GM23248 (cell line): ENCODE results near the gene EGLN2. TPM values are rescaled to one million over a fixed set of nuclear protein-coding genes. Genes with fewer than 3 reads are reported as not detected.
A peak's percentile ranks its signal among the peaks of the same experiment; 100 is the strongest.

Experiments
- DNase-seq: peaks from one replicate; pipeline ENCODE4 v3.0.0-alpha.2; 2015
- H2AFZ ChIP-seq: fragments of 200-600 bp; sonication (generic); 2 replicates; pipeline ENCODE4 v1.6.1; 2016; ENCODE audit warnings: antibody characterized with exemption
- H3F3A ChIP-seq: fragments of 200-600 bp; sonication (generic); 2 replicates; pipeline ENCODE4 v1.6.1; 2016; ENCODE audit warnings: mild to moderate bottlenecking, antibody characterized with exemption, mixed run types; ENCODE audit not compliant: insufficient read depth
- H3K27ac ChIP-seq: fragments of 200-600 bp; sonication (generic); 2 replicates; pipeline ENCODE4 v1.5.1; 2016; ENCODE audit warnings: mild to moderate bottlenecking
- H3K27me3 ChIP-seq: fragments of 200-600 bp; sonication (generic); replicated peaks from 2 replicates; pipeline ENCODE4 v1.6.1; 2016; ENCODE audit warnings: mild to moderate bottlenecking; ENCODE audit not compliant: insufficient read depth
- H3K36me3 ChIP-seq: fragments of 200-600 bp; sonication (generic); 2 replicates; pipeline ENCODE4 v1.6.1; 2016; ENCODE audit warnings: low read depth, mild to moderate bottlenecking
- H3K4me1 ChIP-seq: fragments of 200-600 bp; sonication (generic); 2 replicates; pipeline ENCODE4 v1.6.1; 2016; ENCODE audit warnings: mild to moderate bottlenecking; ENCODE audit not compliant: insufficient read depth
- H3K4me2 ChIP-seq: fragments of 200-600 bp; sonication (generic); one replicate; pipeline ENCODE4 v1.6.1; 2016; ENCODE audit warnings: mild to moderate bottlenecking; ENCODE audit not compliant: unreplicated experiment
- H3K4me3 ChIP-seq: fragments of 200-600 bp; sonication (generic); 2 replicates; pipeline ENCODE4 v1.5.1; 2016; ENCODE audit warnings: mild to moderate bottlenecking
- H3K79me2 ChIP-seq: fragments of 200-600 bp; sonication (generic); 2 replicates; pipeline ENCODE4 v1.6.1; 2016; ENCODE audit warnings: mild to moderate bottlenecking; ENCODE audit not compliant: insufficient read depth
- H3K9ac ChIP-seq: fragments of 200-600 bp; sonication (generic); 2 replicates; pipeline ENCODE4 v1.6.1; 2016; ENCODE audit warnings: mild to moderate bottlenecking
- H3K9me2 ChIP-seq: fragments of 200-600 bp; sonication (generic); 2 replicates; pipeline ENCODE4 v1.6.1; 2016; ENCODE audit warnings: mixed run types, mild to moderate bottlenecking, moderate library complexity; ENCODE audit not compliant: insufficient read depth
- H3K9me3 ChIP-seq: fragments of 200-600 bp; sonication (generic); one replicate; pipeline ENCODE4 v1.6.1; 2017; ENCODE audit warnings: low read depth
- H4K20me1 ChIP-seq: fragments of 200-600 bp; sonication (generic); 2 replicates; pipeline ENCODE4 v1.6.0; 2016; ENCODE audit not compliant: insufficient read depth
- EZH2 ChIP-seq: fragments of 200-600 bp; sonication (generic); IDR thresholded peaks from 2 replicates; pipeline ENCODE4 v1.6.1; 2018; ENCODE audit warnings: antibody characterized with exemption, mild to moderate bottlenecking; ENCODE audit not compliant: insufficient read depth, poor library complexity, severe bottlenecking
- EZH2phosphoT487 ChIP-seq: fragments of 200-600 bp; sonication (generic); IDR thresholded peaks from 2 replicates; pipeline ENCODE4 v1.6.1; 2018; ENCODE audit warnings: antibody characterized with exemption, moderate library complexity, mild to moderate bottlenecking, low read depth; ENCODE audit not compliant: insufficient read depth
- WGBS, 2 experiments: methylation state at CpG; one replicate each; pipeline ENCODE4 v1.1.6; 2015 to 2017; ENCODE audit warnings: low lambda C conversion rate in 2 of 2, low coverage in 1 of 2; ENCODE audit errors: missing lambda C conversion rate in 2 of 2; 5-methylcytosine and 5-hydroxymethylcytosine counted together
- in situ Hi-C: fragments of 300-500 bp; cut with MboI; formaldehyde crosslinking; loops from 2 replicates; pipeline ENCODE4 v1.15.0; 2020
- polyA plus RNA-seq: library from polyadenylated mRNA; unstranded; fragments of >200 nt; fragmentation: Nextera tagmentation; extraction: Ambion mirVana; gene quantifications from 2 replicates; pipeline ENCODE4 v1.2.1, GENCODE V29; 2016
- total RNA-seq: library from RNA; depleted of rRNA; stranded (reverse); fragments of >200 nt; shearing (Covaris generic); gene quantifications from 2 replicates; pipeline ENCODE4 v1.2.3, GENCODE V29; 2014

EGLN2 gene
- total and polyA plus RNA-seq, 2 experiments from 2014 or later = 52.5 to 83.3 TPM

DNA sequence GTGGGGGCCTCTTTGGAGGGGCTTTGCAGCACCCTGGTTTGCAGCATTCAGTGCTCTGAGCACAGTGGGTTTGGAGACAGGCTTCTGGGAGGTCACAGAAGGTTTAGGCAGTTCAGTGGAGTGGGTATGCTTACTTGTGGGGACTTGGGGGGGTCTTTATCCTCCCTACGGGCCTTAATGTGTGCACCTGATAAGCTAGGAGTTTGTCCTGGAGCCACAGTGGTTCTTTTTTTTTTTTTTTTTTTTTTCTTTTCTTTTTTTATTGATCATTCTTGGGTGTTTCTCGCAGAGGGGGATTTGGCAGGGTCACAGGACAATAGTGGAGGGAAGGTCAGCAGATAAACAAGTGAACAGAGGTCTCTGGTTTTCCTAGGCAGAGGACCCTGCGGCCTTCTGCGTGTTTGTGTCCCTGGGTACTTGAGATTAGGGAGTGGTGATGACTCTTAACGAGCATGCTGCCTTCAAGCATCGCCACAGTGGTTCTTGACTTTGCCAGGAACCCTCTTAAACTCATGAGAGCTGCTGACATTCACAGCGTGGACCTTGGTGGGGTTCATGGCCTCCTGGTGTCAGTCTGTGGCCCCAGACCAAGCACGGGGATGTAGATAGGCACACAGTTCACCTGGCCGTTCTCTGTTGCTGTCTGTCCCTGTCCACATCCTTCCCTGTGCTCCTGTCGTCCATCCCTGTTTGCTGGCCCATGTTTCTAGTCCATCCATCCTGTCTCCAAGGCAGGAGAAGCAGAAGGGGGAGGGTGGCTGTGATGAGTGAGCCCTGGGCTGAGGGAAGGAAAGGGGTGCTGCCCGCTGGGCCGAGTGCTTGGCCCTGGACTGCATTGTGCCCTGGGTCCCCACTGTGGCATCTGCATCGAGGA lies 2.7 kb downstream of the EGLN2 start:
- H3K9me2 ChIP-seq = no peaks in the 10 kb centered on the region
- no peaks in the 10 kb centered on the region for H3K9me3 ChIP-seq
- H3K4me2 ChIP-seq = peak overlapping the region; percentile 51
- peak; percentile 48 for DNase-seq
- TF ChIP-seq EZH2 (no peak), EZH2phosphoT487 (no peak)
- WGBS, 2 experiments = 30 to 31% methylated on average over 12 to 13 of the region's 13 CpGs
- H3K27me3 ChIP-seq = no peaks in the 10 kb centered on the region
- in situ Hi-C loops = no loop called here
- no peak overlapping the region for H2AFZ ChIP-seq
- H3K79me2 ChIP-seq = peaks cover 76% of the 10 kb centered on the region
- peak overlapping the region; percentile 92 for H3K4me3 ChIP-seq
- peaks cover 34% of the 10 kb centered on the region for H3K4me1 ChIP-seq
- H3F3A ChIP-seq = peaks cover 27% of the 10 kb centered on the region
- 0 out of 2 replicates have a peak, but pooled peaks cover 4% of the 10 kb centered on the region for H4K20me1 ChIP-seq
- H3K36me3 ChIP-seq = no peaks in the 10 kb centered on the region
- H3K9ac ChIP-seq = peak overlapping the region; percentile 90
- peak overlapping the region; percentile 35 for H3K27ac ChIP-seq

DNA sequence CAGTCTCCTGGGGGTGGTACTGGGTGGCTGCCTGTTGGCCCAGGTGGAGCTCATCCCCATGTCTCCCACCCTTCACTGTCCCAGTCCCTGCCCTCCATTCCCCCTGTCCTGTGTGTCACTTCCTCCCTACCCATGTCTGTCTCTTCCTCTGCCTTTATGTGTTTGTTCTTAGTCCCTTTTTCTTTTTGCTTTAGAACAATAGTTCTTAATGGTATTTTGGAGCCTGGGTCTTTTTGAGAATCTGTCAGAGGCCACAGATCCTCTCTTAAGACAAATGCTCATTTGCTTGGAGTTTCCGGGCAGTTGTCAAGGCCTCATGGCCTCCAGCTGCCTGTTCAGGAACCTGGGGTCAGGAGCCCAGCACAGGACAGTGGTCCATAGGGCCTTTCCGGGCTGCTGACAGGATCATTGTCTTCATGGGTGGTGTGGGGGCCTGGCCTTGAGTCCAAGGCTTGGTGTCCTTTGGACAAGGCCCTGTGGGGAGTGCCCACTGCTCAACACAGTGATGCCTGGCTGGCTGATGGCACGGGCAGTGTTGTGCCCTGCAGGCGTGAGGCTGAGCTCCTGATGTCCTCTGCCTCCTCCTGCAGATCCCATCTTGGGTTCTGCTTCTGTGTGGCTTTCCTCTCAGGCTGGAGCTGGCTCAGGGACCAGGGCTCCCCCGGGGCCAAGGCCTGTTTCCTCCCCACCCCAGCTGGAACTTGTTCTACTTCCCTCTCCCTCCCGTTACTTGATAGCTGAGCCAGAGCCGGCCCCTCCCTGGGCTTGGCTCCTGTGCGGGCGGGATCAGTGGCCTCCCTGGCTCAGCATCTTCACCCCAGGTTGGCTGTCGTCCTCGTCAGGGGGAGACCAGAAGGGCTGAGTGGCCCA lies 3.5 kb downstream of the EGLN2 start:
- H3K4me1 ChIP-seq = peaks cover 35% of the 10 kb centered on the region
- no peaks in the 10 kb centered on the region for H3K9me3 ChIP-seq
- H3F3A ChIP-seq = peaks cover 29% of the 10 kb centered on the region
- peak overlapping the region; percentile 54 for H3K4me3 ChIP-seq
- H3K27me3 ChIP-seq = no peaks in the 10 kb centered on the region
- H2AFZ ChIP-seq = no peak overlapping the region
- 0 out of 2 replicates have a peak, but pooled peaks cover 5% of the 10 kb centered on the region for H3K36me3 ChIP-seq
- peak overlapping the region; percentile 51 for H3K4me2 ChIP-seq
- TF ChIP-seq EZH2 = no peak
- TF ChIP-seq EZH2phosphoT487 = no peak
- H3K79me2 ChIP-seq = peaks cover 84% of the 10 kb centered on the region
- in situ Hi-C loops = no loop called here
- WGBS, 2 experiments = 15 to 19% methylated on average over 11 of the region's 11 CpGs
- H3K27ac ChIP-seq = peak overlapping the region; percentile 35
- peak; percentile 35 for DNase-seq
- H3K9ac ChIP-seq = peak overlapping the region; percentile 90
- no peaks in the 10 kb centered on the region for H3K9me2 ChIP-seq
- H4K20me1 ChIP-seq = 0 out of 2 replicates have a peak, but pooled peaks cover 4% of the 10 kb centered on the region

DNA sequence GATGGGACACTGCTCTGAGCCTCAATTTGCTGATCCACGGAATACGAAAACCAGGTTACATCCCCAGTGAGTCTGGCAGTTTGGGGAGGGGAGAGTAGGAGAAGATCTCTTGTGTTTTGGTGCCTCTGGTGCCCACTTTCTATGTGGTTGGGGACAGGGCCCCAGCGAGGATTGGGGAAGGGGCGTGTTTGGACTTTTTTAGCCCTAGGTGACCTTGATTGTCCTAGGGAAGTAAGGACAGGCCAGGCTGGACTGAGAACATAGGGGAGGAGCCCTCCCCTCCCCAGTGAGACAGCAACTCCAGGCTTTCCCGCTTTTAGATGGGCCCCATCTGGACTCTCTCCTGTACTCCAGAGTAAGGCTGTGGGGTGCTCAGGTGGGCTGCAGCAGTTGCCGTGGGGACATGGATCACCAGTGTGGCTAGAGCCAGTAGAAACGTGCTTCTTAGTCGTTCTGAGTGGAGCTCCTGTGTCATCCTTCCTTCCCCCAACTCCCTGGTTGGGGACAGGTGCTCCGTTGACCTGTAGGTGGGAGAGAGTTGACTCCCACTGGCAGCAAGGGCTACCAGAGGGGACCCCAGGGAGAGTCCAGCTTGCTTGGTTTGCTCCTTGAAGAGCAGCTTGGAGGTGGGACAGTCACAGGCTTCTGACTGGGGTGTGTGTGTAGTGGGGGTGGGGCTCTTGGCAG lies 4.3 kb downstream of the EGLN2 start:
- no peak for TF ChIP-seq EZH2phosphoT487
- no peak for TF ChIP-seq EZH2
- Histone ChIP-seq H2AFZ (no peak overlapping the region), H3K9me3 (no peaks in the 10 kb centered on the region), H4K20me1 (0 out of 2 replicates have a peak, but pooled peaks cover 4% of the 10 kb centered on the region), H3K79me2 (peaks cover 92% of the 10 kb centered on the region), H3K9me2 (no peaks in the 10 kb centered on the region), H3K27me3 (no peaks in the 10 kb centered on the region), H3K4me2 (peak overlapping the region; percentile 51), H3K27ac (peak overlapping the region; percentile 35), H3K9ac (peak overlapping the region; percentile 90), H3K36me3 (0 out of 2 replicates have a peak, but pooled peaks cover 9% of the 10 kb centered on the region), H3K4me3 (peak overlapping the region; percentile 54), H3F3A (peaks cover 24% of the 10 kb centered on the region), H3K4me1 (peaks cover 30% of the 10 kb centered on the region)
- DNase-seq = no peak
- WGBS, 2 experiments = 49 to 56% methylated on average over 9 of the region's 9 CpGs
- in situ Hi-C loops = no loop called here
